Neuronal stem cell (in vitro differentiated cells): ENCODE measurements around the gene CCDC92.

ENCODE experiments used
- DNase-seq: peaks from one replicate; pipeline ENCODE4 v3.0.0-alpha.2; 2013; ENCODE audit warnings: low spot score
- H2AFZ ChIP-seq: one replicate; pipeline ENCODE4 v1.6.1; 2013; ENCODE audit warnings: mild to moderate bottlenecking, low read length, inconsistent platforms
- H2AK5ac ChIP-seq: 2 replicates; pipeline ENCODE4 v1.6.1; 2013; ENCODE audit warnings: low read depth, mild to moderate bottlenecking, inconsistent platforms, low read length, moderate library complexity, mixed read lengths
- H2BK120ac ChIP-seq: 2 replicates; pipeline ENCODE4 v1.6.1; 2013; ENCODE audit warnings: low read depth, mild to moderate bottlenecking, inconsistent platforms, low read length, moderate library complexity, mixed read lengths
- H2BK12ac ChIP-seq: one replicate; pipeline ENCODE4 v1.6.1; 2013; ENCODE audit warnings: low read length, inconsistent platforms
- H2BK15ac ChIP-seq: 2 replicates; pipeline ENCODE4 v1.6.1; 2013; ENCODE audit warnings: mild to moderate bottlenecking, low read length, inconsistent platforms, mixed read lengths
- H2BK5ac ChIP-seq: one replicate; pipeline ENCODE4 v1.6.1; 2013; ENCODE audit warnings: inconsistent platforms, mild to moderate bottlenecking, low read length, moderate library complexity
- H3K14ac ChIP-seq: one replicate; pipeline ENCODE4 v1.6.1; 2013; ENCODE audit warnings: low read length, inconsistent platforms
- H3K18ac ChIP-seq: 2 replicates; pipeline ENCODE4 v1.6.1; 2013; ENCODE audit warnings: low read length, inconsistent platforms
- H3K23ac ChIP-seq: 2 replicates; pipeline ENCODE4 v1.6.1; 2013; ENCODE audit warnings: low read depth, mild to moderate bottlenecking, mixed read lengths, low read length, inconsistent platforms; ENCODE audit not compliant: poor library complexity
- H3K27ac ChIP-seq: replicated peaks from 3 replicates; pipeline ENCODE4 v1.5.1; 2013; ENCODE audit warnings: low read length, inconsistent platforms
- H3K27me3 ChIP-seq, 3 experiments: 2 replicates each; pipeline ENCODE4 v1.6.1; 2013; ENCODE audit warnings: low read length in 3 of 3, mild to moderate bottlenecking in 2 of 3, inconsistent platforms in 1 of 3, low read depth in 1 of 3, mixed read lengths in 1 of 3, moderate library complexity in 1 of 3; ENCODE audit not compliant: control insufficient read depth in 3 of 3, insufficient read depth in 3 of 3
- H3K36me3 ChIP-seq, 2 donors: replicated peaks in 1 of 2; 2 replicates each; pipeline ENCODE4 v1.6.1; 2013; ENCODE audit warnings: low read length in 2 of 2; ENCODE audit not compliant: control insufficient read depth in 2 of 2, insufficient read depth in 2 of 2
- H3K4ac ChIP-seq: 2 replicates; pipeline ENCODE4 v1.6.1; 2013; ENCODE audit warnings: inconsistent platforms, mild to moderate bottlenecking, low read length, moderate library complexity
- H3K4me1 ChIP-seq, 2 donors: 1 replicate in 1 of 2; 2 replicates in 1 of 2; pipeline ENCODE4 v1.6.1; 2013; ENCODE audit warnings: low read length in 2 of 2, low read depth in 1 of 2; ENCODE audit not compliant: control insufficient read depth in 2 of 2, insufficient read depth in 1 of 2
- H3K4me2 ChIP-seq: one replicate; pipeline ENCODE4 v1.6.1; 2013; ENCODE audit warnings: mild to moderate bottlenecking, low read length, inconsistent platforms; ENCODE audit not compliant: insufficient read depth, poor library complexity, severe bottlenecking
- H3K4me3 ChIP-seq, 2 donors: 2 replicates each; pipeline ENCODE4 v1.5.1; 2013; ENCODE audit warnings: low read length in 2 of 2, mild to moderate bottlenecking in 2 of 2, inconsistent platforms in 1 of 2, moderate library complexity in 1 of 2
- H3K79me1 ChIP-seq: one replicate; pipeline ENCODE4 v1.6.1; 2013; ENCODE audit warnings: low read depth, mild to moderate bottlenecking, inconsistent platforms, low read length, moderate library complexity
- H3K9ac ChIP-seq: one replicate; pipeline ENCODE4 v1.6.1; 2013; ENCODE audit warnings: mild to moderate bottlenecking, low read depth, low read length, inconsistent platforms; ENCODE audit not compliant: poor library complexity
- H3K9me3 ChIP-seq, 2 donors: replicated peaks in 1 of 2; 2 replicates each; pipeline versions ENCODE3 to v1.6.1; 2013; ENCODE audit warnings: low read length in 2 of 2, mild to moderate bottlenecking in 2 of 2, inconsistent platforms in 1 of 2, low read depth in 1 of 2, mixed read lengths in 1 of 2, moderate library complexity in 1 of 2; ENCODE audit not compliant: control insufficient read depth in 2 of 2, insufficient read depth in 1 of 2
- H4K8ac ChIP-seq: one replicate; pipeline ENCODE4 v1.6.1; 2013; ENCODE audit warnings: low read depth, mild to moderate bottlenecking, inconsistent platforms, low read length, moderate library complexity
- H4K91ac ChIP-seq: one replicate; pipeline ENCODE4 v1.6.1; 2013; ENCODE audit warnings: low read length, low read depth, mild to moderate bottlenecking, inconsistent platforms; ENCODE audit not compliant: poor library complexity
- WGBS, 2 donors: extraction: QIAGEN DNeasy Blood & Tissue Kit; methylation state at CpG; one replicate each; pipeline ENCODE4 v1.1.7; 2013; ENCODE audit warnings: missing lambda C conversion rate in 2 of 2, mixed read lengths in 1 of 2; ENCODE audit not compliant: insufficient read length in 2 of 2, insufficient replicate concordance in 1 of 2; ENCODE audit errors: extremely low coverage in 2 of 2; 5-methylcytosine and 5-hydroxymethylcytosine counted together

CCDC92 gene

DNA sequence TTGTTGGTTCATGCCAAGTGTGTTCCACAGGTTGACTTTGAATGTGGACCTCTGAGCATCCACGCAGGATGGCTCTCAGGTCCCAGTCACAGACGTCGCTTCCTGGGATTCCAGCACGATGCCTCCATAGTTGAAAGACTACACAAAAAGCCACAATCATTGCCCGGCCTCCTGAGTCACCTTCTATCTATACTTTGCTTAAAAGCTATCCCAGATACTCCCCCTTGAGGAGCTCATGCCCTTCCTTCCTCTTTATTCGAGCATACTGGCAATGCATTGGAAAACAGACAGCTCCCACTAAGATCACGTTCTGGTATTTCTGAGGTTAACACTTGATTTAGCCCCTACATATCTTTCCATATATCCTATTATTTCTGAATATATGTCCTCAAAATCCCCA lies 40.4 kb upstream of the CCDC92 start:
- Histone ChIP-seq H2BK120ac (no peak overlapping the region), H3K14ac (no peak overlapping the region), H3K18ac (no peak overlapping the region), H3K23ac (no peak overlapping the region), H4K91ac (no peak overlapping the region), H3K4me2 (no peak overlapping the region), H3K4ac (no peak overlapping the region), H2BK12ac (no peak overlapping the region), H3K9me3 (no peaks in the 10 kb centered on the region), H3K4me1 (peaks cover 3 to 7% of the 10 kb centered on the region in 2 donors), H3K36me3 (peaks cover 17 to 76% of the 10 kb centered on the region in 2 donors), H2AK5ac (no peak overlapping the region), H2BK5ac (no peak overlapping the region), H3K79me1 (no peaks in the 10 kb centered on the region), H4K8ac (no peak overlapping the region), H3K27me3 (no peaks in the 10 kb centered on the region), H3K9ac (no peak overlapping the region), H3K27ac (no peak overlapping the region), H3K4me3 (no peak overlapping the region), H2AFZ (no peak overlapping the region), H2BK15ac (no peak overlapping the region)
- DNase-seq, result no peak
- WGBS, 2 donors, result no CpG with 5 or more reads among the region's 7 CpGs

DNA sequence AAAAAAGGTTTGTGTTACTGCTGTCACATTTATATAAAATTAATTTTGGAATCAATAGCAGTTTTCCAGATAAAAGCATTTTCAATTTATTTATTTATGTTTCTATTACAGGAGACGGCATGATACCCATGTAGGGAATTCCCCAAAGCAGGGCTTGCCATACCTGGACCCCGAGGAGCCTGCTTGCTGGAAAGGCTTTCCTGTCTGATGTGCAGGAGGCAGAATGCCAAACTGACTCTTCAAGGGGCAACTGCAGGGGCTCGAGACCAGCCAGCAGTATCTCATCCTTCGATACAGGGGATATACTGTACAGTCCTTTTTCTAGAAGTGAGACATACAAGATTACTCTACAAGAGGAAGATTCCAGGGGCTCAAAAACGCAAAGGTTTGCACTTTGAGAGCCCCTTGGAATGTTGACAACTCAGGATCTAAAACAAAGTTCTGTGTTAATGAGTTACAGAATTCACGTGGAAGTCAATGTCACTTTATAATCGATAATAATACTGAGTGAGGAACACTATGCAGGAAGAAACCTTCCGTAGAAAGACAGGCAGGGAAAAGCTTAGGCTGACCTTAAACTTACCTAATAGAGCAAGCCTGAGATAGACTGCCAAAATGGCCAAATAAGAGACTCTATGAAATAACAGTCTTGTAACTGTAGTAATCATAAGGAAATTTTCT lies 38.9 kb upstream of the CCDC92 start:
- Histone ChIP-seq H3K36me3 (peaks cover 21 to 79% of the 10 kb centered on the region in 2 donors), H2BK120ac (no peak overlapping the region), H3K79me1 (peaks cover 2% of the 10 kb centered on the region), H2BK15ac (no peak overlapping the region), H3K4me2 (no peak overlapping the region), H3K4me3 (no peak overlapping the region), H3K9me3 (no peaks in the 10 kb centered on the region), H2AK5ac (no peak overlapping the region), H3K4me1 (peaks cover 12 to 21% of the 10 kb centered on the region in 2 donors), H2BK12ac (no peak overlapping the region), H3K14ac (no peak overlapping the region), H3K18ac (no peak overlapping the region), H3K27ac (no peak overlapping the region), H2BK5ac (no peak overlapping the region), H3K9ac (no peak overlapping the region), H3K23ac (no peak overlapping the region), H3K4ac (no peak overlapping the region), H4K91ac (no peak overlapping the region), H2AFZ (no peak overlapping the region), H3K27me3 (no peaks in the 10 kb centered on the region), H4K8ac (no peak overlapping the region)
- no peak for DNase-seq
- WGBS, 2 donors, result no CpG with 5 or more reads among the region's 8 CpGs

DNA sequence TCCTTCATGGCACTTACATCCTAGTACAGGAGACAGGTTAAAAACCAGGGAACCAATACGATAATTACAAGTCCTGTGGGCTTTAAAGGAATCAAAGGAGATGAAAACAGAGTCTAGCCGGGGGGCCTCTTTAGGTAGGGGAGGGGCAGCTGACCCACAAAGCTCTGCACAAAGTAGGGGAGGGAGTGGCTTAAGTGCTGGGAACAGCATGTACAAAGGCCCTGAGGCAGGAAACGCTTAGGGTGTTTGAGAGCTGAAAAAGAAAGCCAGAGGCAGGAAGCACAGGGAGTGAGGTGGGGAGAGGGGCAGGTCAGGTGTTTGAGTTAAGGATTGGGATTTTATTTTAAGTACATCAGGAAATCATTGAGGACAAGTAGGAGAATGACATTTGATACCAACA lies 38.1 kb upstream of the CCDC92 start:
- no peak overlapping the region for H2BK15ac ChIP-seq
- peaks cover 21 to 83% of the 10 kb centered on the region in 2 donors for H3K36me3 ChIP-seq
- no peaks in the 10 kb centered on the region for H3K9me3 ChIP-seq
- no peak overlapping the region for H3K23ac ChIP-seq
- H3K4me3 ChIP-seq, result no peak overlapping the region
- no peak overlapping the region for H2AFZ ChIP-seq
- H2BK5ac ChIP-seq, result no peak overlapping the region
- no peak overlapping the region for H3K18ac ChIP-seq
- no peaks in the 10 kb centered on the region for H3K27me3 ChIP-seq
- peaks cover 2% of the 10 kb centered on the region for H3K79me1 ChIP-seq
- H3K14ac ChIP-seq, result no peak overlapping the region
- H3K27ac ChIP-seq, result no peak overlapping the region
- WGBS, 2 donors, result no CpG with 5 or more reads among the region's 3 CpGs
- H4K8ac ChIP-seq, result no peak overlapping the region
- H3K4me2 ChIP-seq, result no peak overlapping the region
- H3K9ac ChIP-seq, result no peak overlapping the region
- H2BK12ac ChIP-seq, result no peak overlapping the region
- no peak overlapping the region for H3K4ac ChIP-seq
- no peak for DNase-seq
- peaks cover 15 to 23% of the 10 kb centered on the region in 2 donors for H3K4me1 ChIP-seq
- H4K91ac ChIP-seq, result no peak overlapping the region
- no peak overlapping the region for H2AK5ac ChIP-seq
- no peak overlapping the region for H2BK120ac ChIP-seq

DNA sequence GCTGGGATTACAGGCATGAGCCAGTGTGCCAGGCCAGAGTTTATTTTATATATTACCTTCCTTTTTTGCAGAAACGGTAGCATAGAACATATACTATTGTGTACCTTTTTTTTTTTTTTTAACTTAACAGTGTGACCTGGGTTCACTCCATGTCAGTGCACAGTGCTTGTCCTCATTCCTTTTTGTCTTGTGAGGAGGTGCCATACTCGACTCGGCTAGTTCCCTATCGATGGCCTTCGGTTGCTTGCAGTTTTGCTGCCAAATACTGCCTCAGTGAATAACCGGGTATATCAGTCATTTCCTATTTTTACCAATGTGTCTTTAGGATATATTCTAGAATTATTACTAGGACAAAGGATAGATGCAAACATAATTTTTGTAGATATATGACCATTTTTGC lies 37.1 kb upstream of the CCDC92 start:
- no peak overlapping the region for H2BK15ac ChIP-seq
- H3K79me1 ChIP-seq, result peaks cover 2% of the 10 kb centered on the region
- no peak overlapping the region for H3K14ac ChIP-seq
- H3K9me3 ChIP-seq, result no peaks in the 10 kb centered on the region
- H2AK5ac ChIP-seq, result no peak overlapping the region
- H3K4me2 ChIP-seq, result no peak overlapping the region
- no peak overlapping the region for H4K8ac ChIP-seq
- no peaks in the 10 kb centered on the region for H3K27me3 ChIP-seq
- no peak overlapping the region for H3K4ac ChIP-seq
- no peak overlapping the region for H2BK12ac ChIP-seq
- H2AFZ ChIP-seq, result no peak overlapping the region
- H3K36me3 ChIP-seq, result peaks cover 23 to 82% of the 10 kb centered on the region in 2 donors
- no peak overlapping the region for H2BK5ac ChIP-seq
- H3K23ac ChIP-seq, result no peak overlapping the region
- H3K4me1 ChIP-seq, result peaks cover 15 to 23% of the 10 kb centered on the region in 2 donors
- no peak overlapping the region for H2BK120ac ChIP-seq
- no peak overlapping the region for H3K4me3 ChIP-seq
- no peak overlapping the region for H3K27ac ChIP-seq
- no peak overlapping the region for H4K91ac ChIP-seq
- H3K9ac ChIP-seq, result peak overlapping the region; percentile 60
- WGBS, 2 donors, result no CpG with 5 or more reads among the region's 6 CpGs
- no peak for DNase-seq
- H3K18ac ChIP-seq, result no peak overlapping the region
